HG03097 (cell line): Measurements from ENCODE around the gene TMEM106B.

Source experiments
- ATAC-seq: cut with Tn5 transposase; IDR thresholded peaks from one replicate; pipeline ENCODE4 v1.9.1; 2021; ENCODE audit not compliant: unreplicated experiment, low FRiP score

TMEM106B gene

DNA sequence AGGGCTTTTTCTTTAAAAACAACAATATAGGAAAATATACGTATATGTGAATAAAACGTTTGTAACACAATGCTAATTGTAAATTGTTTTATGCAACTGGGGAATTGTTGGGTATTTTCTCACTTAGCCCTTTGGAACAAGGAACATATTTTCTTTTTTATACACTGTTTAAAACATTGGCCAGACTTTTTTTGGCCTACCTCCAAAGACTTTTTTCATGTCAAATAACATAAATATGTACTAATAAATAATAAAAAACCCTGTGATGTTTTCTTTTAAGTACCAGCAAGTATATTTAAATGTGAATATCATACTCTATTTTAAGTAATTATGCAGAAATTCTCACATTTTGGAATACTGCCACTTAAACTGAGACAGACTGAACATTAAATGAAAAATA, 15.7 kb downstream of the TMEM106B start:
- ATAC-seq = no peak

DNA sequence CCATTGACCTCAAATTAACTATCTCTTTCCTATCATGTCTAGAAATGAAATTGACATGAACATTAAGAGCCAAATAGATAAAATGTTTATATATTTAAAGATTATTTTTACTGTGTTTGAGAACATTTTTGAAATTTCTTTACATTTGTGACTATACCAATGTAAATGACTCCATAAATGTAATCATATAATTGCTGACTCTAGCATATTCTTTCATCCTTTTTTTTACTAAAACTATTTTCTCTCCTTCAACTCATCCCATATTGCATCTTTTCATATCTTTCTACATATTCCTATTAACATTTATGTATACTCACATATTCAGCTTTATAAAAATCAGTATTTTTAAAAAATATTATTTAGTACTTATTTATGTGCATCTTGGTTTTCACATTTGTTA, 16.9 kb downstream of the TMEM106B start:
- no peak for ATAC-seq

DNA sequence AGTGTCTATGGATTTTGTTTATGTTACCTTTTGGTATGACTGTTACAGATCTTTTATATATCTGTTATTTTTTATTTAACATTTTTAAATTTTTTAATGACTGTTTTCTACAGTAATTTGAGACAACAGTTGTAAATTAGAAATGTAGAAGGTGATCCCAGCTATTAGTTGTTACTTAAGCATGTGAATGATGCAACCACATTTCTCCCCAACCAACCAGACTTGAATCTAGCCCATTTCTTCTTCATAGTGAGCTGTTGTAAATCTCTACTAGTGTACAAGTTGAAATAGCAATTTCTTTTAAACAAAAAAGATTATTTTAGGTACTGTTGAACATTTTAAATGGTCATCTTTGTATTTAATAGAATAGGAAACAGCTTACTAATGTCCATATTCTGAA, 18.0 kb downstream of the TMEM106B start:
- ATAC-seq = no peak

GRCh38 chr7:12231097-12231496, 20.0 kb downstream of the TMEM106B start:
- ATAC-seq = no peak

GRCh38 chr7:12233175-12233574, 22.1 kb downstream of the TMEM106B start:
- peak; percentile 61 for ATAC-seq

DNA sequence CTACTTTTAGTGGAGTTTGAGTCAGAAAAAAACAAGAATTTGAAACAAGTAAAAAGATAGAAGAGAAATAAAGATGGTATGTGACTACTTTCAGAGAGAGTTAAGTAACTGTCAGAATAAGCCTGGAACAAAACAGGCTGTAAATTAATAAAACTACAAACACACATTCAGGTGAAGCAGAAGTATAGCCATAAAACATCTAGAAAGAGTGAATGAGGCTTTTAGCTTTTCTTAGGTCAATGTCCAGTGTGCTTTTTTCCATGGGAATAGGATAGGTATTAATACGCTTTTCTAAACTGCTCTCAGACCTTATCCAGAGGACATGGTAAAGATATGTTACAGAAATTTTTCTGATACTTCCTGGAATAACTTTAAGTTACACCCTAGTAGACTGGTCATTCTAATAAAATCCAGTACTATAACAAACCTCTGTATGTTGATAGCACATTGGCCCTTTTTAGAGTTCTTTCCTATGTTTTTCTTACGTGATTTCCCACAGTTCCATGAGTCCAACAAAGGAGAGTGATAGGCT, 23.3 kb downstream of the TMEM106B start:
- no peak for ATAC-seq

GRCh38 chr7:12235970-12236369, 24.9 kb downstream of the TMEM106B start:
- no peak for ATAC-seq

- no peak for ATAC-seq
Observed at GRCh38 chr7:12237007-12237406, 25.9 kb downstream of the TMEM106B start.

GRCh38 chr7:12239806-12240205, 28.7 kb downstream of the TMEM106B start:
- ATAC-seq = no peak

DNA sequence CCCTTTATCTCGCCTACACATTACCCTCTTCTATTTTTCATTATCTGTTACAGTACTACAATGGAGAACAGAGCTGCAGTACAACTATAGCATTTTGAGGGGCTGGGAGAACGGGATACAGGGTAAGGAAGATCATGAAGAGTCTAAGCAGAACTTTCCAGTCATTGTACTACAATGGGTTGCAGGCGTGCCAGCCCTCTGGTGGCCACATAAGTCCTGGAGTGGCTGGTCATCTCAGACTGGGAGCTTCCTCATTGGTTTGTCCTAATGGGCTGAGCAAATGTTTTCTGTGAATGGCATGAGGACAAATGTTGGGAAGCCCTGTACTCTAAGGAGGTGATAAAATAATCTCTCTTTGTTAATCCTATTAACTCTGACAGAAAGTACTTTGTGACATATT, 33.0 kb downstream of the TMEM106B start:
- ATAC-seq = no peak

- ATAC-seq = no peak
Observed at GRCh38 chr7:12244694-12245093, 33.6 kb downstream of the TMEM106B start.

DNA sequence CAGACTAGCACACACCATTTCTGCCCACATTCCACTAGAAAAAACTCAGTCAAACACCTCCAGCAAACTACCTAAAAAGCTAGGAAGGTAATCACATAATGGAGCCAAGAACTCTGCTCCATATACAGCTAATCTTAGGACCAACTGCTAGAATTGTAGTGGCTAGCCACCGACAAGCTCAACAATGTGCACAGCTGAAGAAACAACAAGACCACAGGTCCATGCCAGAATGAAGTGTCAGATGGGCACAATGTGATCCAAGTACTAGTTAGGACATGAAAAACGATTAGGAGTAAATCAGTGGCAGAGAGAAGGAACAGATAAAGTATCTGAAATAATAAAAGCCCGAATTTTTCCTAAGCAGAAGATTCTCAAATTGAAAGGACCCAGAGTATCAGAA, 38.6 kb downstream of the TMEM106B start:
- ATAC-seq = no peak

- ATAC-seq = no peak
Observed at GRCh38 chr7:12250232-12250631, 39.1 kb downstream of the TMEM106B start.

DNA sequence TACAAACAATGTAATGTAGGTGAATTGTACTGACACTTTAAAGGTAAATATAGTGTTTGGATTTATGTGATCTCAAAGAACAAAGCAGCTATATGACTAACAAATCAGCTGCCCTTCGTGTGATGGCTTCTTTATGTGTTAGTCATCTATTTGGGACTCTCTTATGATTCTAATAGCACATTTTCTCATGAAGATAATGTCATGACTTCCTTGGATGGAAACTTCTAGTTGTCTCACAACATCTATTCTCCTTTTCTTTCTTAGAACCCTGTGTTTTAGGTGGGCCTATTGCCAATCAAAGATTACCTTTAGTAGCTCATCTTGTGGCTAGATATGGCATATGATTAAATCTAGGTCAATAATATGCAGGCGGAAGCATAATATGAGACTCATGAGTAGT, 45.0 kb downstream of the TMEM106B start:
- ATAC-seq = no peak

DNA sequence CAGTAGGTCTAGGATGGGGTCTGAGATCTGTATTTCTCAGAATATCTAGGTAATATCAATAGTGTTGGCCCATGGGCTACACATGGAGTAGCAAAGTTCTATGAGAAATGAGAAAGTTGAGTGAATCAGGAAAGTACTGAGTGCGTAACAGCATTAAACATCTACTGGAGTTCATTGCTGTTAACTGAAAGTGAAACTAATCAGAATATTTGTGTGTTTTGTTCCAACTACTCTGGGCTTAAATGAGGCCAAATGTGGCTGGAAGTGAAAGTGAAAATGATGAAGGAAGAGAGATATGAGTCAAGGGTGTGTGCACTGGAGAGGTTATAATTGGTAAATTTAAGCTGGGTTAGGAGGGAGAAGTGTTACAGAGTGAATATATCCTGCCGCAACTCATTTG, 46.5 kb downstream of the TMEM106B start:
- ATAC-seq = peak; percentile 100

- ATAC-seq = no peak
Observed at GRCh38 chr7:12258074-12258473, 47.0 kb downstream of the TMEM106B start.

DNA sequence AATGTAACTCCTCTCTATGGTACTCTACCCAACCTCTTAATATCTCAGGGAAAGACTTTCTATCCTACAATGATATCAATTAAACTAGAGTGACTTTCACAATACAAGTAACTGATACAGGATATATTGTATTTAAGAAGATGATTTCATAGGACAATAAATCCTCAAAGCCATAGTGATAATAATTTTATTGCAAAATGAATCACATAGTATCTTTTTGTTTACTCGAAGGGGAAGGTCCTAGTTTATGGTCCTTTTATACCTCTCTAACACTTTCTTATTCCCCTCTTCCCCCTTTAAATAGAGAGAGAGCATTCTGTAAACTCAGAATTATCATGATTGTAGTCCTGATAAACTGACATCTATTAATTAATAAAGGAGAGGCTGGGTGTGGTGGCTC, 56.4 kb downstream of the TMEM106B start:
- ATAC-seq = no peak

DNA sequence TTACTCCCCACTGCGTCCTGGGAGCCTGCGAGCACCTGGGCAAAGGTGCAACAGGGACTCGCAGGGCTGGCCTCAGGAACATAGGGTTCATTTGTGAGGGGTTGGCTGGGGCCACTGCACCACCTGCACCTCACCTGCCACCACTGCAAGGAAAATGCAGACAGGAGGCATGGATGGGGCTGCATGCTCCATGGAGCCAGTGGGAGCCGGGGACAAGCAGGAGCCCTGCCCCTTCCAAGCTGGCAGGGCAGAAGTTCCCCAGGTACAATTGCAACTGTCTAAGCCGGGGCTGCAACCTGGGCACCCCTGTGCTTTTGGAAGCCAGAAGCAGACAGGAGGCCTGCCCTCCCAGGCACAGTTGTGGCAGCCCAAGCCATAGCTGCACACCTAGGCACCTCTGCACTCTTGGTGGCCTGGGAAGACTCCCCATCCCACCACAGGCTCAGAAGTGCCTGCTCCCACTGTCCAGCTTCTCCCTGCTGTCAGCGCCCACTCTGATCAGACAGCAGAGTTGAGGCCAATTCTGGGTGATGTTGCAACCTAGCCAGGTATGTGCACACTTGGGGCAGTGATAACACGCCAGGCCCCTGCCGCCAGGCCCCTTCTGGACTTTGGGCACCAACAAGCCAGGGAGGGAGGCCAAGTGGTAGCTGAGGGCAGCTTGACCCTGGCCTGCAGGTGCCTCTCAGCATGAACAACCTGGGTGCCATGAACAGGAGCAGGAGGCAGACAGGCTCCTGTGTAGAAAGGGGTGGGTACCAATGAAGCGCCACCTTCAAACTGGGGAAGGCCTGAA, 58.2 kb downstream of the TMEM106B start:
- ATAC-seq = no peak

DNA sequence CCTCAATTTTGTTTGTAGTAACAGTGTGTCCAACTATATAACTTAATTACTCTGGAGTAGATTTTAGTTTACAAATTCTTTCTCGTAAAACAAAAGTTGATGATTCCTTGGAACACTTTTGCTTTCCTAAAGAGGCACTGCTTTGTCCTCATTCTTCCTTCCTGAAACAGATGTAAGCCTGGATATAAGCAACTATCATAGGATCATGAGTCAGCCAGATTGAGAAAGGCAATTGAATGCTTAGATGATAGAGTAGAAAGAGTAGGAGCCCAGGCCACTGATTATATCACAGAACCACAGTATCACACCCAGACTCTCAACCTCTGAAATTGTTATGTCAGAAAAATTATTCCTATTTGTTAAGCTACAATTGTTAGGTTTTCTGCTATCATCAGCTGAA, 69.9 kb downstream of the TMEM106B start:
- ATAC-seq = no peak

DNA sequence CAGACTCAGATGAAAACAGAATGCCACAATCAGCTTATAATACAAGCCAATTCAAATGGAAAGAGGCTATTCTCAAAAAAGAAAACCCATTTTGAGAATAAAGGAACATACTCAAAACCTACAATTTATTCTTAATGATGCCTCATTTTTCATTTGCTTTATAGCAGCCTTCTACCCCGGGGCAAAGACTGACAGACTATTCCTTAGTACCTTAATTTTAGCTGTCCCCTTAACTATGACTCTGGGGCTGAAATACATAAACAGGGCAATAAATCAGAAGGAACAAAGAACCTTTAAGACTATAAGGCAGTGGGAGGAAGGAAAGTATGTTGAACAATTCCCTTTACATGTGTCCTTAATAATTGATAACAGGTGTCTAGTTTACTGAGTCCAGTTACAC, 76.8 kb downstream of the TMEM106B start:
- no peak for ATAC-seq

DNA sequence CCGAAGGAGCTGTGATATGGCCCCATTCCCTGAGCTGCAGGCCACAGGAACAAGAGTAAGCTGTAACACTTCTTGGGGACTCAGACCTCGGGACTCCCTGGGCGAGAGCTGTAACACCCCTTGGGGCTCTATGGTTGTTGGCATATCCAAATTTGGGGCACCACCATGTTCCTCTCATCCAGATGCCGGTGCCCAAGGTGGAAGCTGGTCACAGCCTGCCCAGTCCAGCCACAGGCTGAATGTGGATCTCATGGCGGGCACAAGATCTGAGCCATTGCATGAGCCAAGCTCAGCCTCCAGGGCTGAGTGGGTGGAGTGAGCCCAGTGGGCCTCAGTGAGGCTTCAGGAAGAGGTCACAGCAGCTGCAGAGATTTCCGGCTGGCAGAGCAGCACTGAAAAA, 78.9 kb downstream of the TMEM106B start:
- no peak for ATAC-seq

DNA sequence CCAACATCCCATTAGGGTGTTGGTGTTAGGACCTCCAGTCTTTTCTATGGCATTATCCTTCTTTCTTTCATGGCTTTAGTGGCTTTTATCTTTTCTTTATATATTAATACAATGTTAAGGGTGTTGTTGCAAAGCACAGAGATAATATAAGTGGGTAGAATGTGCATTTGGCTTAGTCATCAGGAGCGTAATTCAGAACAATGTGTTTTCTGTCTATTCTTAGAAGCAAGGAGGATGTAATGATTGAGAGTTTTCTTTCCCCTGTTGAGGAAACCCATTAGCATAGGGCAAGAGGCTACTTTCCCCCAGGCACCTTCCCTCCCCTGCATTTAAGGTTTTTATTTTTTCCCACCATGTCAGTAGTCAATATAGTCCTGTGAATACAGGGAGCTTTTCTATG, 79.7 kb downstream of the TMEM106B start:
- no peak for ATAC-seq

GRCh38 chr7:12291870-12292269, 80.8 kb downstream of the TMEM106B start:
- no peak for ATAC-seq
